HEK293 (cell line): ENCODE data around the gene HAUS1.

ENCODE experiments used
- BCL11A ChIP-seq: fragments of 450-650 bp; formaldehyde crosslinking; IDR thresholded peaks from 2 replicates; pipeline ENCODE4 v1.5.1; 2016; ENCODE audit warnings: low read depth, missing biosample characterization, missing genetic modification characterization
- CTCF ChIP-seq: fragments of 450-650 bp; formaldehyde crosslinking; IDR thresholded peaks from 2 replicates; pipeline ENCODE4 v1.5.1; 2016; ENCODE audit warnings: missing biosample characterization, missing genetic modification characterization
- GLIS1 ChIP-seq: fragments of 450-650 bp; formaldehyde crosslinking; IDR thresholded peaks from 2 replicates; pipeline ENCODE4 v1.5.1; 2016; ENCODE audit warnings: missing biosample characterization, missing genetic modification characterization
- HOXD13 ChIP-seq: sonication (generic); formaldehyde crosslinking; IDR thresholded peaks from 2 replicates; pipeline ENCODE4 v1.8.0; 2022; ENCODE audit warnings: missing genetic modification reagents, borderline replicate concordance
- INSM2 ChIP-seq: fragments of 450-650 bp; formaldehyde crosslinking; IDR thresholded peaks from 2 replicates; pipeline ENCODE4 v1.5.1; 2016; ENCODE audit warnings: missing biosample characterization, missing genetic modification characterization
- KLF16 ChIP-seq: fragments of 450-650 bp; formaldehyde crosslinking; IDR thresholded peaks from 2 replicates; pipeline ENCODE4 v1.5.1; 2017; ENCODE audit warnings: missing biosample characterization, missing genetic modification characterization
- KLF7 ChIP-seq: fragments of 450-650 bp; formaldehyde crosslinking; IDR thresholded peaks from 2 replicates; pipeline ENCODE4 v1.5.1; 2016; ENCODE audit warnings: missing biosample characterization, missing genetic modification characterization, borderline replicate concordance
- KLF9 ChIP-seq: fragments of 450-650 bp; formaldehyde crosslinking; IDR thresholded peaks from 2 replicates; pipeline ENCODE4 v1.5.1; 2016; ENCODE audit warnings: missing biosample characterization, missing genetic modification characterization, low read depth
- PATZ1 ChIP-seq: fragments of 450-650 bp; formaldehyde crosslinking; IDR thresholded peaks from 2 replicates; pipeline ENCODE4 v1.5.1; 2016; ENCODE audit warnings: missing biosample characterization, missing genetic modification characterization
- SCRT2 ChIP-seq: fragments of 450-650 bp; formaldehyde crosslinking; IDR thresholded peaks from 2 replicates; pipeline ENCODE4 v1.5.1; 2016; ENCODE audit warnings: missing biosample characterization, missing genetic modification characterization
- ZBTB1 ChIP-seq: fragments of 450-650 bp; formaldehyde crosslinking; IDR thresholded peaks from 2 replicates; pipeline ENCODE4 v1.5.1; 2016; ENCODE audit warnings: missing biosample characterization, missing genetic modification characterization
- ZBTB21 ChIP-seq: fragments of 450-650 bp; formaldehyde crosslinking; IDR thresholded peaks from 2 replicates; pipeline ENCODE4 v1.5.1; 2017; ENCODE audit warnings: missing biosample characterization, missing genetic modification characterization
- ZBTB49 ChIP-seq: fragments of 450-650 bp; formaldehyde crosslinking; IDR thresholded peaks from 2 replicates; pipeline ENCODE4 v1.5.1; 2016; ENCODE audit warnings: missing biosample characterization, missing genetic modification characterization, low read depth
- ZFP37 ChIP-seq: fragments of 450-650 bp; formaldehyde crosslinking; IDR thresholded peaks from 2 replicates; pipeline ENCODE4 v1.5.1; 2016; ENCODE audit warnings: missing biosample characterization, missing genetic modification characterization
- ZNF362 ChIP-seq: fragments of 450-650 bp; formaldehyde crosslinking; IDR thresholded peaks from 2 replicates; pipeline ENCODE4 v1.5.1; 2016; ENCODE audit warnings: missing biosample characterization, missing genetic modification characterization
- ZNF488 ChIP-seq: fragments of 450-650 bp; formaldehyde crosslinking; IDR thresholded peaks from 2 replicates; pipeline ENCODE4 v1.5.1; 2016; ENCODE audit warnings: missing biosample characterization, missing genetic modification characterization
- ZNF510 ChIP-seq: fragments of 450-650 bp; formaldehyde crosslinking; IDR thresholded peaks from 2 replicates; pipeline ENCODE4 v1.5.1; 2018; ENCODE audit warnings: mild to moderate bottlenecking, missing genetic modification characterization, missing biosample characterization; ENCODE audit not compliant: insufficient replicate concordance
- ZNF626 ChIP-seq: fragments of 450-650 bp; sonication (Bioruptor Pico); formaldehyde crosslinking; IDR thresholded peaks from 2 replicates; pipeline ENCODE4 v1.5.1; 2018; ENCODE audit warnings: missing biosample characterization, missing genetic modification characterization, inconsistent platforms
- ZNF677 ChIP-seq: fragments of 450-650 bp; IDR thresholded peaks from 2 replicates; pipeline ENCODE4 v1.5.0; 2018; ENCODE audit warnings: missing biosample characterization, mild to moderate bottlenecking, missing genetic modification characterization, moderate library complexity
- ZNF692 ChIP-seq: fragments of 450-650 bp; formaldehyde crosslinking; IDR thresholded peaks from 2 replicates; pipeline ENCODE4 v1.5.1; 2016; ENCODE audit warnings: missing biosample characterization, missing genetic modification characterization
- ZNF768 ChIP-seq: fragments of 450-650 bp; formaldehyde crosslinking; IDR thresholded peaks from 2 replicates; pipeline ENCODE4 v1.5.1; 2018; ENCODE audit warnings: missing biosample characterization, mild to moderate bottlenecking, missing genetic modification characterization
- ZNF791 ChIP-seq: fragments of 450-650 bp; formaldehyde crosslinking; IDR thresholded peaks from 2 replicates; pipeline ENCODE4 v1.5.1; 2016; ENCODE audit warnings: missing biosample characterization, missing genetic modification characterization
- ZSCAN30 ChIP-seq: fragments of 450-650 bp; IDR thresholded peaks from 2 replicates; pipeline ENCODE4 v1.5.1; 2018; ENCODE audit warnings: missing biosample characterization, mild to moderate bottlenecking, missing genetic modification characterization, moderate library complexity
- ZSCAN5A ChIP-seq: fragments of 450-650 bp; formaldehyde crosslinking; IDR thresholded peaks from 2 replicates; pipeline ENCODE4 v1.5.1; 2016; ENCODE audit warnings: missing biosample characterization, missing genetic modification characterization

HAUS1 gene

GRCh38 chr18:46104128-46104911 lies at the start of gene HAUS1 (continued):
- TF ChIP-seq ZBTB1 (no peak), KLF9 (peak; percentile 64), ZNF692 (peak; percentile 75; the same call in 1 of the 2 replicates), ZBTB21 (no peak), ZSCAN5A (no peak), ZNF510 (tag by site-specific recombination) (no peak), BCL11A (tag by site-specific recombination) (no peak), GLIS1 (tag by site-specific recombination) (peak; percentile 61), KLF7 (tag by site-specific recombination) (no peak), ZNF791 (tag by site-specific recombination) (no peak), ZBTB49 (tag by site-specific recombination) (no peak), INSM2 (tag by site-specific recombination) (no peak), CTCF (no peak), ZFP37 (peak; percentile 95), ZNF626 (tag by site-specific recombination) (no peak), PATZ1 (tag by site-specific recombination) (peak; percentile 61), SCRT2 (no peak), ZNF362 (tag by site-specific recombination) (no peak), KLF16 (peak; percentile 82), ZNF677 (tag by site-specific recombination) (no peak), HOXD13 (CRISPR knock-in tag) (no peak), ZNF768 (no peak), ZNF488 (tag by site-specific recombination) (no peak), ZSCAN30 (tag by site-specific recombination) (peak; percentile 38; the same call in 1 of the 2 replicates)
